Caki2 (cell line): ENCODE measurements around the gene PTPRN2. TPM values are rescaled to one million over a fixed set of nuclear protein-coding genes. Genes with fewer than 3 reads are reported as not detected.

Source experiments
- DNase-seq: peaks from one replicate; pipeline ENCODE4 v3.0.0-alpha.2; 2015; ENCODE audit warnings: low read depth
- in situ Hi-C: cut with HindIII; loops from 2 replicates; pipeline ENCODE4 v1.10.0; 2016; ENCODE audit warnings: low sequenced_read_pairs, low pct_unique_long_range_greater_than_20kb, mixed read lengths
- total RNA-seq: library from RNA; depleted of rRNA; stranded (reverse); fragments of >200 nt; shearing (Covaris generic); gene quantifications from 2 replicates; pipeline ENCODE4 v1.2.3, GENCODE V29; 2014; ENCODE audit warnings: low replicate concordance

The PTPRN2 gene
- total RNA-seq, 1 experiment from 2014 or later, result 0.88 TPM

GRCh38 chr7:158271646-158272045 lies 316.0 kb downstream of the PTPRN2 start:
- DNase-seq, result no peak
- in situ Hi-C loops, result no loop called here

- in situ Hi-C loops, result no loop called here
- no peak for DNase-seq
These were observed 316.7 kb downstream of the PTPRN2 start for GRCh38 chr7:158270856-158271413.

GRCh38 chr7:158270106-158270775 lies 317.4 kb downstream of the PTPRN2 start:
- in situ Hi-C loops, result no loop called here
- DNase-seq, result no peak

- no peak for DNase-seq
- in situ Hi-C loops, result no loop called here
These were observed 318.6 kb downstream of the PTPRN2 start for GRCh38 chr7:158268816-158269535.

- in situ Hi-C loops, result no loop called here
- DNase-seq, result no peak
These were observed 319.7 kb downstream of the PTPRN2 start for GRCh38 chr7:158267742-158268435.

- DNase-seq, result no peak
- in situ Hi-C loops, result no loop called here
These were observed 320.5 kb downstream of the PTPRN2 start for GRCh38 chr7:158266817-158267741.

- in situ Hi-C loops, result no loop called here
- no peak for DNase-seq
These were observed 321.2 kb downstream of the PTPRN2 start for GRCh38 chr7:158266426-158266816.

GRCh38 chr7:158265743-158266080 lies 321.9 kb downstream of the PTPRN2 start:
- DNase-seq, result no peak
- in situ Hi-C loops, result no loop called here

GRCh38 chr7:158264881-158265742 lies 322.5 kb downstream of the PTPRN2 start:
- in situ Hi-C loops, result no loop called here
- DNase-seq, result no peak

- DNase-seq, result no peak
These were observed 323.5 kb downstream of the PTPRN2 start for GRCh38 chr7:158263964-158264748.

GRCh38 chr7:158263110-158263963 lies 324.3 kb downstream of the PTPRN2 start:
- DNase-seq, result no peak
- in situ Hi-C loops, result no loop called here

More at GRCh38 chr7:158263964-158264748, 323.5 kb downstream of the PTPRN2 start:
- in situ Hi-C loops, result no loop called here

- DNase-seq, result no peak
- in situ Hi-C loops, result no loop called here
These were observed 325.1 kb downstream of the PTPRN2 start for GRCh38 chr7:158262284-158263109.

- no peak for DNase-seq
- in situ Hi-C loops, result no loop called here
These were observed 326.0 kb downstream of the PTPRN2 start for GRCh38 chr7:158261362-158262235.
